GM21529 (cell line): ENCODE results near the gene GNG10.
A peak's percentile ranks its signal among the peaks of the same experiment; 100 is the strongest.
"Not testable (repeated sequence)": the region's sequence is repeated elsewhere in the genome, so short reads cannot be mapped to it uniquely, and the experiment has no call there.

ENCODE experiments used
- ATAC-seq: cut with Tn5 transposase; IDR thresholded peaks from one replicate; pipeline ENCODE4 v1.9.1; 2021; ENCODE audit not compliant: unreplicated experiment

Gene GNG10

DNA sequence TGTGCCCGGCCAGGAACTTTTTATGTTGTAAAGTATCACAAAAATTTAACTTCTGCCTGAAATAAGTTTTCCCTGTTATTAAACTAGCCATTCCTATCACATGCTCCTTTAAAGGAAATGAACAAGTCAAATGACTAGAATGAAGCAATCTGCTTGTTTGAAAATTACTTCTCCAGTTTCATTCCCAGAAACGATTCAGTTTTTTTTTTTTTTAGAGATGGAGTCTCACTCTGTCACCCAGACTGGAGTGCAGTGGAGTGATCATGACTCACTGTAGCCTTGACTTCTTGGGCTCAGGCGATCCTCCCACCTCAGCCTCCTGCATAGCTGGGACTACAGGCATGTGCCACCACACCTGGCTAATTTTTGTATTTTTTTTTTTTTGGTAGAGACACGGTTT, 13.3 kb upstream of the GNG10 start:
- ATAC-seq, result no peak

DNA sequence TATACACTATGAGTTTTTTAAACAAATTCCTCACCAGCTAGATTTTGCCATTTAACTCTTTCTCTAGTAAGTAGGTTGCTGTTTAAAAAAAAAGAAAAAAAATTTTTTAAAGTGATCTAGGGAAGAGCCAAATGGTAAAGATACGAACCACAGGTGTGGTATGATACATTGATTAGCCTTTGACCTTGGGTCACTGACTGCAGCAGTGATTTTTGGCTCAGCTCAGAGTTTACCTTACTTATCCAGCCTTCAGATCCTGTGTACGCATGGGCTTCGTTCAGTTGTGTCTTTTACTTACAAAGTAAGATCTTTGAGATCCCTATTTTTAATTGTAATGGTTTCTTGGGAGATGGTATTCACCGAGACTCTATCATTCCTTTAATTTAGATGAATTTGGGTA, 12.4 kb upstream of the GNG10 start:
- no peak for ATAC-seq

DNA sequence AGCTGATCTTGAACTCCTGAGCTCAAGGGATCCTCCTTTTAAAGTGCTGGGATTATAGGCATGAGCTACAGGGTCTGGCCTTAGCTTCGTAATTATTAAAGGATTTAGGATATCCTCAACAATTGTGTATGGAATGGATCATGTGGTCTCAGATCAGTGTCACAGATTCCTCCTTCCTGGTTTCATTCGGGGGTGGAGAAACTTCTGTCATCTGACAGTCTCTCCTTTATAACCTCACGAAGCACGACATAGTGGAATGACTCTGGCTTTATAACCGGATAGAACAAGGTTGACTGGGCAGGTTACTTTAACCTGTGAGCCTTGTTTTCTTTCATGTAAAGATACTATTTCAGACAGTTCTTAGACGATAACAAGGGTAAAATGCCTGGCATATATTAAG, 4.4 kb upstream of the GNG10 start:
- ATAC-seq, result no peak

DNA sequence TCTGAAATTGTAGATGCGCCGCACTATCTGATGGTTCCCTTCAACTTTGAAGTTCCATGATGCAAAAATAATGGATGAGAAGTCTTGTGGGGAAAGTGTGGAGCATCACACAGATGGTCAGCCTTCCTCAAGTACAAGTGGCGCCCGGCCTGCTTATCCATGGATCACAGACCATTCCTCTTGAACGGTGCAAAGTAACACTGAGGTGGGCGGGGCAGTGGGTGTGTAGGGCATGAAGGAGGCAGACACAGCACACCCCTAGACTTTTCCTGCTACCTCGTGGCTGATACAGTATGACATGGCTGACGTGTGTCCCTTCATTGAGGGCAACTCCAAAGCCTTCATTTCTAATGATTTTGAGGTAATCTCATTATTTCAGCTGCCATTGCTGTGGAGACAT, 2.5 kb upstream of the GNG10 start:
- ATAC-seq, result no peak

DNA sequence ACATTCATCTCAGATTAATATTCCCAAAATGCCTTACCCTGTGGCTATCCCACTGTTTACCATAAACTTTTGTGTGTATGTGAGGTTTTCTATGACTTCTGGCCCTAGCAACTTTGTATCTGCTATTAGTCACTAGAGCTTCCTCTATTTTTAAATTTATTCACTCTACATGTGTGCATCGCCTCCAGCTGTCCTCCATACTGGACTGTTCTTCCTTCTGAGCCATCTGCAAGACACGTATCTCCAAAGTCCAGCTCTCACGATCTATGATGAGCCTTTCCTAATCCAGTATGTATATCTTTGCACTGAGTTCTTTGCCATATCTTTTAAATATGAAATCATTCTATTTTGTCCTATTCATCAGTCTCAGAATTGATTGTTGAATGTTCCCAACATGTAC, 1.7 kb upstream of the GNG10 start:
- no peak for ATAC-seq

DNA sequence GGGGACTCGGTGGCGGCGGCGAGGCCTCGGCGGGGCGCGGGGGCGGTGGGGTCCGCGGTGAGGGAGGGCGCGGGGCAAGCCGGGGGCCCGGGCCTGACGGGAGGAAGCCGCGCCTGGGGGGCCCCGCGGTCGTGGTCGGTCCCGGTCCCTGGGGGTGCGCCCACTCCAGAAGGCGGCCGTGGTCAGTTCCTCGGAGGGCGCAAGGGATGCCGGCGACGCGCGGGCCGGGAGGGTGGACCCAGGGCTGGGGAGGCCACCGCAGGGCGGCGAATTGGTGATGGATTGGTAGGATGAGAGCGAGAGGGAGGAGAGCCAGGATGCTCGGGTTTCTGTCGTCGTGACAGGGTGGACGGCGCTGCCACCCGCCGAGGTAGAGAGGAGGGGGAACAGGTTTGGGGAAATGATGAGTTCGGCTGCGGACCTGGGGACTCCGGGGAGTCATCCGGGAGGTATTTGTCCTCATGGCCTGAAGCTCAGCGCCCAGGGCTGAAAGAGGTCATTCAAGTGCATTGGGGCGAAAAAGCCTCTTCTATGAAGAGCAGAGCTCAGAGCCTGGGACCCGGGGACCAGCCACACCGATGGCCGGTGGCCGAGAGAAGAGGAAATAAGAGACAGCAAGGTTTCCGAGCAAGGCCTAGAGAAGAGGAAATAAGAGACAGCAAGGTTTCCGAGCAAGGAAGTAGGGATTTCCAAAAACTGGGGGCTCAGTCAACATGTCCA, 557 bp downstream of the GNG10 start:
- ATAC-seq, result peak; percentile 32

DNA sequence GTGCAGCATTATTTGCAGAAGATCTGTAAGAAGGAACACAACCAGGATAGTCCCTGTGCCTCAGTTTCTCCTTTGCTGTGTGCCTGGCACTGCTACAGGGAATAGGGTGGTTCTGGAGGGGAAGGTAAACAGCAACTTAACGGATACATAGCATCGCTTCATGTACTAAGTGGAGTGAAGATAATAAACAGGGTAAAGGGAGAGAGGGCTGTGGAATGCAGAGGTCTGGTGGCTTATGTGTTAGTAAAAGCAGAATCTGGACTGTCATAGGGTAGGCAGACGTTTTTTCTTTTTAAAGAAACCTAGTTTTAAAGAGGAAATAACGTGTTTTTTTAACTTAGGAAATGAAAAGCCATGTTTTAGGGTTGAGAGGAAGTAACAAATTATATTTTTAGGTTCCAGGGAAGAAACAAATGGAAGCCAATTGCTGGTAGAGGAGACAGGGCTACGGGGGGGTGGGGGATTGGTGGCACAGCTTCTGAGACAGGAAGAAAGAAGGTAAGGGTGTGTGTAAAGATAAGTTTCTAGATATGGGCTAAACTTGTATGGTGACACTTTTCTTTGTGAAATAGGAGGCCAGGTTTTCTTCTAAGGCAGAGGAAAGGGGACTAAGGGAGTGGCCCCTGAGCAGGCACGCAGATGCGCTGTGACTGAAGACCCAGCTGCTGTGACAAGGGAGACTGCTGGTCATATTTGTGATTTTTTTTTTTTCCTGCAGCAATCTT, 1.3 kb downstream of the GNG10 start:
- no peak for ATAC-seq

DNA sequence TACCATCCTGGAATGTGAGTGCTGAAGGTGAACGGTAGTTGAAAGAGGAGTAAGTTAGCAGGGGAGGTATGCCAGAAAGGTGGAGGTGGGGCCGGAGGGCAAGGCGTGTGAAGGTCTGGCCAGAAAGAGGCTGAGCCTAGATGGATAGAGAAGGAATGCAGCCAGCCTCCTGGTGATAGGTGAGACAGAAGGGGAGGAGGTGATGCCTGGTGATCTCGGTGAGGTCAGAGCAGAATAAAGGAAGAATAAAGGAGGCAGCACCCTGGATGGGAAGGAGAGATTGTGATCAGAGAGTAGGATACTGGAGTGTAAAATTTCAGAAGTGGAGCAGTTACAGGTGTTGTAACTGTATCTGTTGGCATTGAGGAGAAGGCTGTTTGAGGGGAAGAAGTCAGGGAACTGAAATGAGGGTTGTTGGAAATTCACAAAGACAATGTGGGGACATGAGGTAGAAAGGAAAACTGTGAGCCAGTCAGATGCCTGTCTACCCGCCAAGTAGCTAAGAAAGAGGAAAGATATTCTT, 2.0 kb downstream of the GNG10 start:
- no peak for ATAC-seq

DNA sequence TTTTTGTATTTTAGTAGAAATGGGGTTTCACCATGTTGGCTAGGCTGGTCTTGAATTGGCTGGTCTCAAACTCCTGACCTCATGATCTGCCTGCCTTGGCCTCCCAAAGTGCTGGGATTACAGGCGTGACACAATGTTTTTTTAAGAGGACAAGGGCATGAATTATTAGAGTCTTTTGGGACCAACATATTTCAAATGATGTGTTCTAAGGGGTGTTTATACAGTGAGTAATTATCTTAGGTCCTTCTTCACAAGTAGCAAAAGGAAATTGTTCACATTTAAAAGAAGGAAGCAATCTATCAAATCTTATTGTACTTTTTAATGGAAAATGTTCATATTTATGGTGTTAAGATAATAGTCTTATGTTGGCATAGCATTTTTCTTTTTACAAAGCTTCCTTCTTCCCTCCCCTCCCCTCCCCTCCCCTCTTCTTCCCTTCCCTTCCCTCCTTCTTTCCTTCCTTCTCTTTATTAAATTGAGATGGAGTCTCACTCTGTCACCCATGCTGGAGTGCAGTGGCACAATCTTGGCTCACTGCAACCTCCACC, 6.7 kb downstream of the GNG10 start:
- ATAC-seq, result no peak

DNA sequence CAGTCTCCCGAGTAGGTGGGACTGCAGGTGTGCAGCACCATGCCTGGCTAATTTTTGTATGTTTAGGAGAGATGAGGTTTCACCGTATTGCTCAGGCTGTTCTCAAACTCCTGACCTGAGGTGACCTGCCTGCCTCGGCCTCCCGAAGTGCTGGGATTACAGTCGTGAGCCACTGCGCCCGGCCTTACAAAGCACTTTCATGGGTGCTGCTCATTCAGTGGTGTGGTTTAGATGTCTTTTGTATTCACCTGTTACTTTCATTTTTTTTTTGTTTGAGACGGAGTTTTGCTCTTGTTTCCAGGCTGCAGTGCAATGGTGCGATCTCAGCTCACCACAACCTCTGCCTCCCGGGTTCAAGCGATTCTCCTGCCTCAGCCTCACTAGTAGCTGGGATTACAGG, 7.2 kb downstream of the GNG10 start:
- ATAC-seq, result not testable (repeated sequence)

DNA sequence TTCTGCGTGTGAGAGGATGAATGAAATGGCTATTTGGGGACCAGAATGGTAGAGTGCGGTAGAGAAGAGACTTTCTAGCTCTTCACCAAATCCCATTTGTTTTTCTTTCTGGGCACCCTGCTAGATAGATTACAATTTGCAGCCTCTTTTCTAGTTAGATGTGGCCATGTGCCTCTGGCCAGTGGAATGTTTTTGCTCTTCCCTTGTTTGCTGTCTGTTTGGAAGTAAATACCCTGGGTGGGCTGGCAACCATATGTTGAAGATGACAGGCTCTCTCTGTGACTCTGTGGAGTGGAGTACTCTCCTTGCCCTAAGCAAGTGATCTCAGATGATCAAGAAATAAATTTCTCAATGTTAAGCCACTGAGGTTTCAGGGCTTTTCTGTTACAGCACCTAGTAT, 12.9 kb downstream of the GNG10 start:
- ATAC-seq, result no peak

DNA sequence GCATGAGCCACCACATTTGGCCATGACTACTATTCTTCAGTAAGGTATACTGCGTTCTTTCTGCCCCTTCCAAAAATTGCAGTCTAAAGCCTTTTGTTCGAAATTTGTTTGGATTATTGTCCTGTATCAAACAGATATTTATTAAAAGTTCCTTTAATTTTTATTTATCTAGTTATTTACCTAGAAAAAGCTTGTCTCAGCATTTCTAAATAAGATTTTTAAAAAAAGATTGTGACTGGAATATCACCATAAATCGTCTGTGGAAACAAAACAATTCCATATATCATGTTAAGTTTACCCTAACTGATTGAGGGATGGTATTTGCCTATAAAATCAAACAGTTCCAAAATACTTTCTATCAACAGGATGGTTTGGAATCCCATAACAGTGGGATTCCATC, 14.7 kb downstream of the GNG10 start:
- no peak for ATAC-seq

DNA sequence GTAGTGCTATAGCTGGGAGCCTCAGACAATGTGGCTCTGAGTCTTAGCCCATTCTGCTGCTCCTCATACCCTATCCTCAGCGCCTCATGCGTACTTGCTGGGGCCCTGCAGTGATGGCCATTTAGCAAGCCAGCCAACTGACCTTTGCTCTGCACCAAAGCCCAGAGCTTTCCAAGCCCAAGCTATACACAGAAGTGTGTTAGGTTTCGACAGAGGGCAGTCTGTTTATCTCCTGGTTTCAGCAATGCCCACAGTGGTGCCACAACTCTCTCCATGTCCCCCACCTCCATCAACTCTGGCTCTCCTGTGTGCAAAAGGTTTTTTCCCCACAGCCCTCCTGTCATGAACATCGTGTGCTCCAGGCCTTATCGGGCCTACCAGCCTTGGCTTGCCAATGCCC, 16.9 kb downstream of the GNG10 start:
- no peak for ATAC-seq

DNA sequence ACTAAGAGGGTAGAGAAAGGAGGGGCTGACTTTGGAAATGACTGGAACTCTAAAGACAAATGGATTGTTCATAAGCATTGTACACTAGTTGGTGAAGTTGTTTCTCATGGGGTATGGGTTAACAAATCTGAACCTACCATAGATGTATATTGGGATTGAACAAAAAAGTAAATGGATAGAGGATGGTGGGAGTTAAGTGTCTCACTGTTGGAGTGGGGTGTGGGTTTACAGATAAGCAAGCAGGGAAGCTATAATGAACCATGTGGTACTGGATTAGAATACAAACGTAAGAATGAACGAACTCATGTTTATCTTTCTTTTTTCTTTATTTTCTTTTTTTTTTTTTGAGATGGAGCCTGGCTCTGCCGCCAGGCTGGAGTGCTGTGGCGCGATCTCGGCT, 17.8 kb downstream of the GNG10 start:
- ATAC-seq, result no peak

DNA sequence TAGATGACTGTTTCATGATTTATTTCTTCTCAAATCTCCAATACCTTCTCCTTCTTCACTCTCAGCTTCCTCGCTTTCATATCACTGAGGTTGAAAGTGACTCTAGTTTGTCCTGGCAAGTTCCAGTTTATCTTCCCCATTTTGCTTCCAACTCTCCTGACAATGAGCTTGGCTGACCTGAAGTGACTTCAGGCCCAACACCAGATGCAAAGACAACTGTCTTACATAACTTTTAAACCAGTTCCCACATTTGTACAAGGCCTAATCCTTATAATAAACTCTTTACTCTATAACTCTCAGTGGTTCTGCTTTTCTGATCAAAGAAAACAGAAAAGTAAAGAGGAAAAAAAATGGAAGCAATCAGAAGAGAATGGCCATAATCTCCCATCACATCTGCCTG, 22.0 kb downstream of the GNG10 start:
- ATAC-seq, result no peak

DNA sequence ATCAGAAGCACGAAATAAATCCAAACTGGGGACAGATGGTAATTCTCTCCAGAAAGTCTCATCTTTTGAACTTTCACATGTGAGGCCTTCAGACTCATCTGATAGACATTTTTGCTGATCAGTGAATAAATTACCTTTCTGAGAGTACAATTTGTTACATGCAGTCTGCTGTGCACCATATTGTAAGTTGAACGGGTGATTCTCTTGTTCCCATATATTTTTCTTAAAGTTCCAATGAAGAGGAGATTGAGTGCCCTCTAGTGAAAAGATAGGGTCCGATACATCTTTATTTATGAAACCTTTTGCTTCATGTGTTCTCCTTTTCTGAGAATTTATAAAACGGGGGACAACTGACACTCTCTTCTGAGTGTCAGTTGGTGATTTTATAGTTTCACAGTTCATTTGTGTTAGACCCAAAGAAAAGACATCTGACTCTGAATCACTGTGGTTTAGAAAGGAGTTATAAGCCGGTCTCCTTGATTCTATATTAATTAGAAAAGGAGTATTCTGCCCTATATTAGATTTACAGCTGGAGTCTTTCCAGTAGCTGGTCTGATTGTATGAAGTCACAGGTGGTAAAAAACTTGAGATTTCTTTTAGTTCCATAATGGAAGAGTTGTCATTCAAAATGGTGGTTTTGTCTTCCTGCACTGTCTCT, 30.4 kb downstream of the GNG10 start:
- ATAC-seq, result no peak

DNA sequence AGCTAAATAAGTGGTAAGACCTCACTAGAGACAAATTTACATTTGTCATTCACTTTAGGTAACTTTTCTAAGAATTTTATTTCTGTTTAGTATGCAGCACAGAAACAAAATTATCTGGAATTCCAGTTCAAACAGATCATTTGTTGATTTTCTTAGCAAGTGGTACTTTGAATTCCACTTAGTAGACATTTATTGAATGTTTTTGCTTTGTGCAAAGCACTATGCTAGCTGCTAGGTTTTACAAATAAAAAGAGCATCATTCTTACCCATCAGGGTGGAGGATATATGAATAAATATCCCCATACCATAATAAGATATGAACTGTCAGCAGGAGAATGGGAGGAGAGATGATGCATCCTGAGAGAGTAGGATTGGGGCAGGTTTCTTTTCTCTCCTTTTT, 35.4 kb downstream of the GNG10 start:
- ATAC-seq, result no peak

DNA sequence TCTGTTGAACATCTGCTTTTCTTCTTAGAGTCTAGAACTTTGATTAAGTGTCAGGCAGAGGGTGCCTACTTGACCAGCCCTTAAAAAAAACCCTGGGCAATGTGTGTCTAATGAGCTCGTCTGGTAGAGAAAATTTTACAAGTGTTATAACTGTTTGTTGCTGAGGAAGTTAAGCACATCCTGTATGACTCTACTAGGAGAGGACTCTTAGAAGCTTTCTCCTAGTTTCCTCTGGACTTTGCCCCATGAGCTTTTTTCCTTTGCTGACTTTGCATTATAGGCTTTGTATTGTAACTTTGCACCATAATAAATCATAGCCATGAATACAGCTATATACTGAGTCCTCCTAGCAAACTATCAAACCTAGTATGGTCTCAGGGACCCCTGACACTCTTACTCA, 39.4 kb downstream of the GNG10 start:
- no peak for ATAC-seq

DNA sequence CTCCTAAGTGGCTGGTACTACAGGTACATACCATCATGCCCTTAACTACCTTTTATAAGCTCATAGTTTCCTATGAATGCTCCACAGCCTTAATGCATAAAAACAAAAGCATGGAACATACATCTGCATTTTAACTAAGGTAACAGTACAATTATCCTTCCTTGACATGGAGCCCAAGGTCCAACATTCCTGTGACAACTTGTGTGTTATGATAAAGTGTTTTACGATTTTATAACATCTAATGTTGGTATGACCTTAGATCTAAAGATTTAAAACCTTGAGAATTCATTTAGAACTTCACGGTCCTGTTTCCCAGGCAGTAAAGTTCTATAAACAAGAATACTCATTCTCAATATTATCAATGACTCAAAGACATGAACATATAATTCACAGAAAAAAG, 43.1 kb downstream of the GNG10 start:
- ATAC-seq, result no peak

DNA sequence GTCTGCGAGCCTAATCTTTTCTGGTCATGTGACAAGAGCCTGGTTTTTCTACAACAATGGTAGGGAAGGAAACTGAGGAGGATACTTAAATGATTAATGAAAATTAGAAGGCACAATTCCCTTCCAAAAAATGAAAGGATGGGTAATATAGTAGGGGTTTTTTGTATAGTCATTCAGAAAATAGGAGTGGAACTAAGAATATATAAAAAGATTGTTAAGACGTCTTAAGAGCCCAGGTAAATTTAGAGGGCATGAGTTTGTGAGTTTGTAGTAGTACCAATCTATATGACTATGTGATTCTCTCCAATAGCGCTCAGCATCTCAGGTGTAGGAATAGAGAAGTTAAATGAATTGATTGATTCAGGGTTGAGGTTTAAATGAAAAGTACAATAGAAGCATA, 50.1 kb downstream of the GNG10 start:
- ATAC-seq, result no peak

DNA sequence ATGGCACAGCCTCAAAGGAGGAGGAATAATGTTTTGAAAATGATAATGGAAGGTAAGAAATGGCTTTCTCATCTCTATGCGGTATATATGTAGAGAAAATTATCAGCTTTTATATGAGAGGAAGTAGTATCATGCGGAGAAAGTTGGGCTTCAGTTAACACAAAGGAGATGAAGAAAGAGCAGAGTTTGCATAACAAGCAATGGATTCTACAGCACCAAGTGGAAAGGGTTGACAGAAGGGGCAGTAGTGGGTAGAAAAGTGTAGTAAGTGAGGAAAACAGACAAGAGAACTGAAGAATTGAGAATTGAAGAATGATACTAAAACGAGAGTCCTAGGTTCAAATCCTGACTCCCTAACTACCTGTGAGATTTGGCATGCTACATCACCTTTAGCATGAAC, 51.0 kb downstream of the GNG10 start:
- ATAC-seq, result no peak

DNA sequence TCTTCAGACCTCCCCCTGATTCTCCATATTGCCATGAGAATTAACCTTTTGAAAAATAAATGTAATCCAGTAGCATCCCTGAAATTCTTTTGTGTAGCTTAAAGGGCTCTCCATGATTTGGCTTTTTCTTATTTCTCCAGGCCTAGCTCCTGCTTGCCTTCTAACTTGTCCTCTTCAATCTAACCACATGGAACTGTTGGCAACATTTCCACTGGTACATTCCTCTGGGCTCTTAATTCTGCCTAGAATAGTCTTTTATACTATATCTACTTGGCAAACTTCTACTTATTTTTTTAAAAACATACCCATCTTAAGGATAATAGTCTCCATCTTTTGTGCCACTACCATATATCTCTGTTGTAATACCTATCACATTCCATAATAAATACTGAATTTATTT, 54.1 kb downstream of the GNG10 start:
- no peak for ATAC-seq
